ENCODE data around the gene DCDC1. TPM values are rescaled to one million over a fixed set of nuclear protein-coding genes. Genes with fewer than 3 reads are reported as not detected.

The DCDC1 gene
- total RNA-seq, 2 donors from 2014 or later: 0.42 TPM; not detected in 1

- Mint-ChIP-seq H3K36me3 (ENCODE audit: insufficient read depth in 2 of 2) (peaks cover 0 to 2% of the 10 kb centered on the region in 2 donors), H3K27ac (no peak overlapping the region), H3K4me3 (no peak overlapping the region), H3K27me3 (ENCODE audit: low read depth) (no peaks in the 10 kb centered on the region), H3K4me1 (ENCODE audit: low read depth) (no peaks in the 10 kb centered on the region), H3K9me3 (no peaks in the 10 kb centered on the region)
- ATAC-seq (replicated peaks in 1 of 2) (no peak), DNase-seq (no peak)
Observed at GRCh38 chr11:31383116-31383515, 13.6 kb upstream of the DCDC1 start.

GRCh38 chr11:31375879-31376278 lies 6.3 kb upstream of the DCDC1 start:
- no peak overlapping the region for H3K27ac Mint-ChIP-seq
- no peak for DNase-seq
- ATAC-seq (replicated peaks in 1 of 2): no peak
- H3K4me1 Mint-ChIP-seq (ENCODE audit: low read depth): peaks cover 15% of the 10 kb centered on the region
- H3K9me3 Mint-ChIP-seq: no peaks in the 10 kb centered on the region
- H3K4me3 Mint-ChIP-seq: no peak overlapping the region
- H3K36me3 Mint-ChIP-seq (ENCODE audit: insufficient read depth in 2 of 2): peaks cover 4 to 10% of the 10 kb centered on the region in 2 donors
- no peaks in the 10 kb centered on the region for H3K27me3 Mint-ChIP-seq (ENCODE audit: low read depth)

- ATAC-seq (replicated peaks in 1 of 2) (no peak), DNase-seq (no peak)
- H3K4me3 Mint-ChIP-seq: peak overlapping the region in 1 of 2 donors; percentile 62
- H3K36me3 Mint-ChIP-seq (ENCODE audit: insufficient read depth in 2 of 2): no peaks in the 10 kb centered on the region
- peak overlapping the region; percentile 45 for H3K27ac Mint-ChIP-seq
- peaks cover 9% of the 10 kb centered on the region for H3K27me3 Mint-ChIP-seq (ENCODE audit: low read depth)
- H3K4me1 Mint-ChIP-seq (ENCODE audit: low read depth): peaks cover 40% of the 10 kb centered on the region
- H3K9me3 Mint-ChIP-seq: no peaks in the 10 kb centered on the region
Observed at GRCh38 chr11:31366795-31367194, 2.7 kb downstream of the DCDC1 start.

GRCh38 chr11:31361743-31362142 lies 7.8 kb downstream of the DCDC1 start:
- Mint-ChIP-seq H3K36me3 (ENCODE audit: insufficient read depth in 2 of 2) (no peaks in the 10 kb centered on the region), H3K27me3 (ENCODE audit: low read depth) (peaks cover 9% of the 10 kb centered on the region), H3K4me3 (no peak overlapping the region), H3K27ac (no peak overlapping the region), H3K4me1 (ENCODE audit: low read depth) (peaks cover 5% of the 10 kb centered on the region), H3K9me3 (no peaks in the 10 kb centered on the region)
- ATAC-seq (replicated peaks in 1 of 2) (no peak), DNase-seq (no peak)

- Mint-ChIP-seq H3K4me3 (no peak overlapping the region), H3K9me3 (no peaks in the 10 kb centered on the region), H3K36me3 (ENCODE audit: insufficient read depth in 2 of 2) (no peaks in the 10 kb centered on the region), H3K27me3 (ENCODE audit: low read depth) (peaks cover 20% of the 10 kb centered on the region), H3K4me1 (ENCODE audit: low read depth) (no peaks in the 10 kb centered on the region), H3K27ac (no peak overlapping the region)
- DNase-seq (no peak), ATAC-seq (replicated peaks in 1 of 2) (no peak)
Observed at GRCh38 chr11:31355817-31356216, 13.7 kb downstream of the DCDC1 start.

GRCh38 chr11:31355131-31355530 lies 14.4 kb downstream of the DCDC1 start:
- H3K4me1 Mint-ChIP-seq (ENCODE audit: low read depth): no peaks in the 10 kb centered on the region
- ATAC-seq (replicated peaks in 1 of 2) (no peak), DNase-seq (no peak)
- no peaks in the 10 kb centered on the region for H3K36me3 Mint-ChIP-seq (ENCODE audit: insufficient read depth in 2 of 2)
- no peak overlapping the region for H3K4me3 Mint-ChIP-seq
- no peaks in the 10 kb centered on the region for H3K9me3 Mint-ChIP-seq
- peaks cover 20% of the 10 kb centered on the region for H3K27me3 Mint-ChIP-seq (ENCODE audit: low read depth)
- no peak overlapping the region for H3K27ac Mint-ChIP-seq

- Mint-ChIP-seq H3K4me1 (ENCODE audit: low read depth) (no peaks in the 10 kb centered on the region), H3K27me3 (ENCODE audit: low read depth) (peaks cover 26% of the 10 kb centered on the region), H3K4me3 (no peak overlapping the region), H3K27ac (no peak overlapping the region), H3K36me3 (ENCODE audit: insufficient read depth in 2 of 2) (no peaks in the 10 kb centered on the region), H3K9me3 (no peaks in the 10 kb centered on the region)
- ATAC-seq (replicated peaks in 1 of 2): no peak
- DNase-seq: no peak
Observed at GRCh38 chr11:31351168-31351567, 18.4 kb downstream of the DCDC1 start.

- ATAC-seq (replicated peaks in 1 of 2): no peak
- H3K27me3 Mint-ChIP-seq (ENCODE audit: low read depth): peaks cover 10% of the 10 kb centered on the region
- H3K4me1 Mint-ChIP-seq (ENCODE audit: low read depth): no peaks in the 10 kb centered on the region
- no peak overlapping the region for H3K27ac Mint-ChIP-seq
- H3K36me3 Mint-ChIP-seq (ENCODE audit: insufficient read depth in 2 of 2): no peaks in the 10 kb centered on the region
- peak; percentile 7 to 23 for DNase-seq
- no peak overlapping the region for H3K4me3 Mint-ChIP-seq
- H3K9me3 Mint-ChIP-seq: no peaks in the 10 kb centered on the region
Observed at GRCh38 chr11:31340903-31341572, 28.5 kb downstream of the DCDC1 start.

- peaks cover 0 to 2% of the 10 kb centered on the region in 2 donors for H3K9me3 Mint-ChIP-seq
- ATAC-seq (replicated peaks in 1 of 2) (no peak), DNase-seq (no peak)
- H3K27me3 Mint-ChIP-seq (ENCODE audit: low read depth): peaks cover 10% of the 10 kb centered on the region
- H3K27ac Mint-ChIP-seq: no peak overlapping the region
- no peaks in the 10 kb centered on the region for H3K4me1 Mint-ChIP-seq (ENCODE audit: low read depth)
- peaks cover 0 to 2% of the 10 kb centered on the region in 2 donors for H3K36me3 Mint-ChIP-seq (ENCODE audit: insufficient read depth in 2 of 2)
- no peak overlapping the region for H3K4me3 Mint-ChIP-seq
Observed at GRCh38 chr11:31337806-31338205, 31.7 kb downstream of the DCDC1 start.

GRCh38 chr11:31328697-31329096 lies 40.8 kb downstream of the DCDC1 start:
- DNase-seq (no peak), ATAC-seq (replicated peaks in 1 of 2) (no peak)
- no peak overlapping the region for H3K27ac Mint-ChIP-seq
- H3K4me3 Mint-ChIP-seq: no peak overlapping the region
- H3K27me3 Mint-ChIP-seq (ENCODE audit: low read depth): no peaks in the 10 kb centered on the region
- no peaks in the 10 kb centered on the region for H3K4me1 Mint-ChIP-seq (ENCODE audit: low read depth)
- peaks cover 0 to 5% of the 10 kb centered on the region in 2 donors for H3K36me3 Mint-ChIP-seq (ENCODE audit: insufficient read depth in 2 of 2)
- peaks cover 2 to 6% of the 10 kb centered on the region in 2 donors for H3K9me3 Mint-ChIP-seq

GRCh38 chr11:31327417-31327816 lies 42.1 kb downstream of the DCDC1 start:
- H3K9me3 Mint-ChIP-seq: peaks cover 2 to 5% of the 10 kb centered on the region in 2 donors
- H3K4me3 Mint-ChIP-seq: no peak overlapping the region
- ATAC-seq (replicated peaks in 1 of 2) (no peak), DNase-seq (no peak)
- H3K4me1 Mint-ChIP-seq (ENCODE audit: low read depth): no peaks in the 10 kb centered on the region
- peaks cover 0 to 5% of the 10 kb centered on the region in 2 donors for H3K36me3 Mint-ChIP-seq (ENCODE audit: insufficient read depth in 2 of 2)
- no peaks in the 10 kb centered on the region for H3K27me3 Mint-ChIP-seq (ENCODE audit: low read depth)
- no peak overlapping the region for H3K27ac Mint-ChIP-seq

- Mint-ChIP-seq H3K36me3 (ENCODE audit: insufficient read depth in 2 of 2) (peaks cover 0 to 5% of the 10 kb centered on the region in 2 donors), H3K27ac (no peak overlapping the region), H3K9me3 (peaks cover 2 to 3% of the 10 kb centered on the region in 2 donors), H3K27me3 (ENCODE audit: low read depth) (no peaks in the 10 kb centered on the region), H3K4me3 (peak overlapping the region in 1 of 2 donors; percentile 36), H3K4me1 (ENCODE audit: low read depth) (no peaks in the 10 kb centered on the region)
- ATAC-seq (replicated peaks in 1 of 2) (peak in 1 of 2 donors; percentile 26), DNase-seq (no peak)
Observed at GRCh38 chr11:31326470-31327148, 42.9 kb downstream of the DCDC1 start.

- H3K36me3 Mint-ChIP-seq (ENCODE audit: insufficient read depth in 2 of 2): peaks cover 0 to 3% of the 10 kb centered on the region in 2 donors
- H3K27me3 Mint-ChIP-seq (ENCODE audit: low read depth): no peaks in the 10 kb centered on the region
- peak overlapping the region in 1 of 2 donors; percentile 30 for H3K4me3 Mint-ChIP-seq
- DNase-seq: no peak
- H3K4me1 Mint-ChIP-seq (ENCODE audit: low read depth): no peaks in the 10 kb centered on the region
- peaks cover 0 to 2% of the 10 kb centered on the region in 2 donors for H3K9me3 Mint-ChIP-seq
- peak overlapping the region; percentile 81 for H3K27ac Mint-ChIP-seq
- no peak for ATAC-seq (replicated peaks in 1 of 2)
Observed at GRCh38 chr11:31325160-31325559, 44.4 kb downstream of the DCDC1 start.
